ENCODE results near the gene CTCF. TPM values are rescaled to one million over a fixed set of nuclear protein-coding genes. Genes with fewer than 3 reads are reported as not detected.

The CTCF gene
- total RNA-seq, 2 donors from 2014 or later, result 61.3 to 74.6 TPM

DNA sequence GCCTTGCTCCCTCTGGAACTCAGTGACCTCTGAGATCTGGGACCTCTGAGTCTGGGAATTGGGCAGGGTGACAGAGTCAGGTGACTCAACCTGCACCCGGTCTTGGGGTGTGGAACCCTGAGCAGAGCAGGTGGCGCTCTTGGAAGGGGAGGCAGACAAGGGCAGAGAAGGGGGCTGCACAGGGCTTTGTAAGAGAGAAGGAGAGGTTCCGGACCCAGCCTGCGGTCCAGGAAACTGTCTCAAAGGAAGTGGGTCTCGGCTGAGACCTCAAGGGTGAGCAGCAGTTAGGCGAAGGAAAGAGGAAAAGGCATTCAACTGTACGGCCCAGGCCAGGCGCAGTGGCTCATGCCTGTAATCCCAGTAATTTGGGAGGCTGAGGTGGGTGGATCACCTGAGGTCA is 43.6 kb upstream of the CTCF start:
- Mint-ChIP-seq H3K4me3 (no peak overlapping the region), H3K27me3 (ENCODE audit: insufficient read depth) (peaks cover 33% of the 10 kb centered on the region), H3K4me1 (no peaks in the 10 kb centered on the region), H3K27ac (no peak overlapping the region), H3K36me3 (ENCODE audit: low read depth) (no peaks in the 10 kb centered on the region), H3K9me3 (no peaks in the 10 kb centered on the region)
- Histone ChIP-seq H3K27ac (ENCODE audit: low read depth, low read length) (no peak overlapping the region), H3K4me1 (ENCODE audit: control insufficient read depth, insufficient read depth, low read length) (no peaks in the 10 kb centered on the region), H3K4me3 (ENCODE audit: low read length) (no peak overlapping the region), H3K9ac (ENCODE audit: extremely low read depth, low read length, poor library complexity, severe bottlenecking) (no peak overlapping the region), H3K36me3 (ENCODE audit: control insufficient read depth, insufficient read depth, low read length) (no peaks in the 10 kb centered on the region), H3K27me3 (ENCODE audit: control insufficient read depth, insufficient read depth, low read length, poor library complexity, severe bottlenecking) (no peaks in the 10 kb centered on the region), H3K9me3 (ENCODE audit: control insufficient read depth, low read length) (no peaks in the 10 kb centered on the region)
- no peak for DNase-seq
- 93 to 96% methylated on average over 6 to 8 of the region's 8 CpGs for WGBS, 2 experiments (ENCODE audit: insufficient coverage in 1 of 2, insufficient read length in 1 of 2)
- TF ChIP-seq, protein P1, sequence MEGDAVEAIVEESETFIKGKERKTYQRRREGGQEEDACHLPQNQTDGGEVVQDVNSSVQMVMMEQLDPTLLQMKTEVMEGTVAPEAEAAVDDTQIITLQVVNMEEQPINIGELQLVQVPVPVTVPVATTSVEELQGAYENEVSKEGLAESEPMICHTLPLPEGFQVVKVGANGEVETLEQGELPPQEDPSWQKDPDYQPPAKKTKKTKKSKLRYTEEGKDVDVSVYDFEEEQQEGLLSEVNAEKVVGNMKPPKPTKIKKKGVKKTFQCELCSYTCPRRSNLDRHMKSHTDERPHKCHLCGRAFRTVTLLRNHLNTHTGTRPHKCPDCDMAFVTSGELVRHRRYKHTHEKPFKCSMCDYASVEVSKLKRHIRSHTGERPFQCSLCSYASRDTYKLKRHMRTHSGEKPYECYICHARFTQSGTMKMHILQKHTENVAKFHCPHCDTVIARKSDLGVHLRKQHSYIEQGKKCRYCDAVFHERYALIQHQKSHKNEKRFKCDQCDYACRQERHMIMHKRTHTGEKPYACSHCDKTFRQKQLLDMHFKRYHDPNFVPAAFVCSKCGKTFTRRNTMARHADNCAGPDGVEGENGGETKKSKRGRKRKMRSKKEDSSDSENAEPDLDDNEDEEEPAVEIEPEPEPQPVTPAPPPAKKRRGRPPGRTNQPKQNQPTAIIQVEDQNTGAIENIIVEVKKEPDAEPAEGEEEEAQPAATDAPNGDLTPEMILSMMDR (conservative IDR thresholded peaks at IDR 0.05), result no peak

DNA sequence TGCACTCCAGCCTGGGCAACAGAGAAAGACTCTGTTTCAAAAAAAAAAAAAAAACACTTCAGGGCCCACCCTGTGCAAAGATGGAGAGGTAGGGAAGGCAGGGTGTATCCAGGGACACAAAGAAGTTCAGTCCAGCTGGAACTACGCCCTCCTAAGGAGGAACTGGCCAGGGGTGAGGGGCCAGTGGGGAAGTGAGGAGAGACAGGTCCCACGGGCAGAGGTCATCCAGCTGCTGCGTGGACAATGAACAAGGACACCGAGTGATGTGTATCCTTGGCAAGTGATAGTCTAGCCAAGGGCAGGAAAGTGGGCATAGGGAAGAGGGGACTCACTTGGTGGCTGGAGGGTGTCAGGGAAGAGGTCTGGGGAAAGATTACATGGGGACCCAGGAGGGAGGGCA is 43.1 kb upstream of the CTCF start:
- H3K27me3 Mint-ChIP-seq (ENCODE audit: insufficient read depth), result peaks cover 39% of the 10 kb centered on the region
- no peaks in the 10 kb centered on the region for H3K36me3 Mint-ChIP-seq (ENCODE audit: low read depth)
- H3K4me3 ChIP-seq (ENCODE audit: low read length), result no peak overlapping the region
- no peaks in the 10 kb centered on the region for H3K9me3 ChIP-seq (ENCODE audit: control insufficient read depth, low read length)
- H3K27ac ChIP-seq (ENCODE audit: low read depth, low read length), result no peak overlapping the region
- TF ChIP-seq, protein P1 (conservative IDR thresholded peaks at IDR 0.05), result no peak
- 89 to 90% methylated on average over 3 to 4 of the region's 4 CpGs for WGBS, 2 experiments (ENCODE audit: insufficient coverage in 1 of 2, insufficient read length in 1 of 2)
- no peak overlapping the region for H3K4me3 Mint-ChIP-seq
- no peaks in the 10 kb centered on the region for H3K4me1 Mint-ChIP-seq
- H3K36me3 ChIP-seq (ENCODE audit: control insufficient read depth, insufficient read depth, low read length), result no peaks in the 10 kb centered on the region
- H3K4me1 ChIP-seq (ENCODE audit: control insufficient read depth, insufficient read depth, low read length), result no peaks in the 10 kb centered on the region
- no peak for DNase-seq
- H3K27ac Mint-ChIP-seq, result no peak overlapping the region
- H3K9ac ChIP-seq (ENCODE audit: extremely low read depth, low read length, poor library complexity, severe bottlenecking), result no peak overlapping the region
- no peaks in the 10 kb centered on the region for H3K9me3 Mint-ChIP-seq
- H3K27me3 ChIP-seq (ENCODE audit: control insufficient read depth, insufficient read depth, low read length, poor library complexity, severe bottlenecking), result peaks cover 2% of the 10 kb centered on the region

DNA sequence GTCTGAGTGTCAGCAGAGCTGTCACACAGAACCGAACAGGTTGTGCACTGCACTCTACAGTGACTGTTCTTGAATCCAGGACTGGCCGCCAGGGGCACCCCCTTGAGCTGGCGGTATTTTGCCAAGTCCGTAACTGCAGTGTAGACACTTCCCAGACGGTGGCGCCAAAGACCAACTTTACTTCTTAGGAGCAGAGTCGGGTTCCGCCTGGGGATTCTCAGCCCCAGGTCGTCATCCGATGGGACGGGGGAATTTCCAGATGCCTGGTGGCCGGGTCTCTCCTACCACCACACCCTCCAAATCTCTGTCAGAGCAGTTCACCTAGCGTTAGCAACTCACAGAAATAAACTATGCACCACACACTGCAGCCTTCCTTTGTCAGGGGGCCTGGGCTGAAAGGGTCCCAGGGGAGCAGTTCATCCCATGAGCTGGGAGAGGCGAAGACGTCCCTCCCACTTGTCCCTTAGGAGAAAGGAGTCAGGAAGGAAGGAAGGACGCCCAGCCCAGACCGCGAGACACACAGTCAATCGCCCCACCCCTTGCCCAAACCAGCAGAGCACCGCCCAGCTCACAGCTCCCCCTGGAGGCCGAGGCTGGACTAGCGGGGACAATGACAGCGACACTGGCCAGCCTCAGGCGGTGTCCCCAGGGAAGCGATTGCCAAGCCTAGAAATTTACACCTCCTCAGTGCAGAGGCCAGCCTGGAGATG is 41.1 kb upstream of the CTCF start:
- no peaks in the 10 kb centered on the region for H3K9me3 ChIP-seq (ENCODE audit: control insufficient read depth, low read length)
- peak overlapping the region; percentile 94 for H3K27ac ChIP-seq (ENCODE audit: low read depth, low read length)
- peaks cover 6% of the 10 kb centered on the region for H3K27me3 ChIP-seq (ENCODE audit: control insufficient read depth, insufficient read depth, low read length, poor library complexity, severe bottlenecking)
- Mint-ChIP-seq H3K9me3 (no peaks in the 10 kb centered on the region), H3K36me3 (ENCODE audit: low read depth) (no peaks in the 10 kb centered on the region), H3K4me3 (peak overlapping the region; percentile 70), H3K4me1 (peaks cover 8% of the 10 kb centered on the region), H3K27ac (peak overlapping the region; percentile 99), H3K27me3 (ENCODE audit: insufficient read depth) (peaks cover 59% of the 10 kb centered on the region)
- no peaks in the 10 kb centered on the region for H3K36me3 ChIP-seq (ENCODE audit: control insufficient read depth, insufficient read depth, low read length)
- TF ChIP-seq, protein P1 (conservative IDR thresholded peaks at IDR 0.05), result peak; percentile 77
- DNase-seq, result peak; percentile 99
- H3K4me1 ChIP-seq (ENCODE audit: control insufficient read depth, insufficient read depth, low read length), result no peaks in the 10 kb centered on the region
- peak overlapping the region; percentile 58 for H3K9ac ChIP-seq (ENCODE audit: extremely low read depth, low read length, poor library complexity, severe bottlenecking)
- peak overlapping the region; percentile 79 for H3K4me3 ChIP-seq (ENCODE audit: low read length)
- WGBS, 2 experiments (ENCODE audit: insufficient coverage in 1 of 2, insufficient read length in 1 of 2), result 2 to 9% methylated on average over 7 to 24 of the region's 25 CpGs

All from endodermal cell (in vitro differentiated cells).